Thoracic aorta (tissue), 2 donors: ENCODE data around the gene LEPROT. TPM values are rescaled to one million over a fixed set of nuclear protein-coding genes. Genes with fewer than 3 reads are reported as not detected.

Experiments
- ATAC-seq: fragments of 150-250 bp; one replicate; pipeline ENCODE4 v1.8.0; 2017; ENCODE audit warnings: low read depth; ENCODE audit not compliant: insufficient number of reproducible peaks, low FRiP score
- DNase-seq: peaks from one replicate; pipeline ENCODE4 v3.0.0-alpha.2; 2020; ENCODE audit warnings: low spot score
- H3K27ac ChIP-seq, 2 donors: fragments of 200-600 bp; sonication (generic); 1 replicate in 1 of 2; 2 replicates in 1 of 2; pipeline ENCODE4 v1.5.1; 2016; ENCODE audit warnings: mild to moderate bottlenecking in 2 of 2, moderate library complexity in 2 of 2
- H3K27me3 ChIP-seq: fragments of 200-600 bp; sonication (generic); replicated peaks from 2 replicates; pipeline ENCODE4 v1.6.0; 2016; ENCODE audit warnings: mild to moderate bottlenecking; ENCODE audit not compliant: insufficient read depth
- H3K36me3 ChIP-seq: fragments of 200-600 bp; sonication (generic); one replicate; pipeline ENCODE4 v1.5.1; 2016
- H3K4me1 ChIP-seq, 2 donors: fragments of 200-600 bp; sonication (generic); 1 replicate in 1 of 2; 2 replicates in 1 of 2; pipeline versions ENCODE4 v1.5.1 to v1.6.0; 2016; ENCODE audit warnings: low read depth in 2 of 2, mild to moderate bottlenecking in 1 of 2; ENCODE audit not compliant: control insufficient read depth in 1 of 2
- H3K4me3 ChIP-seq: fragments of 200-600 bp; sonication (generic); 2 replicates; pipeline ENCODE4 v1.5.1; 2016; ENCODE audit warnings: mild to moderate bottlenecking
- H3K9me3 ChIP-seq: fragments of 200-600 bp; sonication (generic); 2 replicates; pipeline ENCODE4 v1.5.1; 2016
- CTCF ChIP-seq: fragments of 200-600 bp; sonication (generic); IDR thresholded peaks from one replicate; pipeline ENCODE4 v1.5.1; 2019; ENCODE audit warnings: antibody characterized with exemption
- total RNA-seq, 2 donors: library from RNA; depleted of rRNA; stranded (reverse); fragments of >200 nt; gene quantifications; one replicate each; pipeline versions ENCODE4 v1.1.0 to v1.2.3, GENCODE V29; 2016

LEPROT gene
- total RNA-seq, 2 donors from 2014 or later, result 79.5 to 82.9 TPM

GRCh38 chr1:65393928-65394327 is 26.5 kb upstream of the LEPROT start:
- H3K27me3 ChIP-seq, result no peaks in the 10 kb centered on the region
- H3K36me3 ChIP-seq, result no peaks in the 10 kb centered on the region
- H3K4me3 ChIP-seq, result no peak overlapping the region
- ATAC-seq (no peak), DNase-seq (no peak)
- no peaks in the 10 kb centered on the region for H3K9me3 ChIP-seq
- H3K4me1 ChIP-seq, result no peaks in the 10 kb centered on the region
- H3K27ac ChIP-seq, result no peak overlapping the region
- no peak for TF ChIP-seq CTCF

GRCh38 chr1:65395887-65396612 is 24.4 kb upstream of the LEPROT start:
- no peak for TF ChIP-seq CTCF
- no peak for DNase-seq
- H3K4me3 ChIP-seq, result no peak overlapping the region
- no peak for ATAC-seq
- H3K36me3 ChIP-seq, result no peaks in the 10 kb centered on the region
- no peaks in the 10 kb centered on the region for H3K9me3 ChIP-seq
- H3K4me1 ChIP-seq, result no peaks in the 10 kb centered on the region
- H3K27me3 ChIP-seq, result no peaks in the 10 kb centered on the region
- no peak overlapping the region for H3K27ac ChIP-seq

- Histone ChIP-seq H3K36me3 (no peaks in the 10 kb centered on the region), H3K9me3 (no peaks in the 10 kb centered on the region), H3K4me3 (no peak overlapping the region), H3K27me3 (no peaks in the 10 kb centered on the region), H3K4me1 (no peaks in the 10 kb centered on the region), H3K27ac (no peak overlapping the region)
- ATAC-seq (no peak), DNase-seq (no peak)
- no peak for TF ChIP-seq CTCF
Measured at GRCh38 chr1:65398083-65398482, 22.4 kb upstream of the LEPROT start.

- no peaks in the 10 kb centered on the region for H3K36me3 ChIP-seq
- H3K9me3 ChIP-seq, result no peaks in the 10 kb centered on the region
- no peaks in the 10 kb centered on the region for H3K4me1 ChIP-seq
- no peak for TF ChIP-seq CTCF
- ATAC-seq, result no peak
- no peak overlapping the region for H3K27ac ChIP-seq
- no peak for DNase-seq
- no peaks in the 10 kb centered on the region for H3K27me3 ChIP-seq
- H3K4me3 ChIP-seq, result no peak overlapping the region
Measured at GRCh38 chr1:65399003-65399402, 21.5 kb upstream of the LEPROT start.

GRCh38 chr1:65401612-65402011 is 18.9 kb upstream of the LEPROT start:
- no peaks in the 10 kb centered on the region for H3K9me3 ChIP-seq
- no peak overlapping the region for H3K27ac ChIP-seq
- no peak for TF ChIP-seq CTCF
- H3K4me3 ChIP-seq, result no peak overlapping the region
- no peaks in the 10 kb centered on the region for H3K27me3 ChIP-seq
- H3K4me1 ChIP-seq, result no peaks in the 10 kb centered on the region
- H3K36me3 ChIP-seq, result no peaks in the 10 kb centered on the region
- ATAC-seq, result no peak
- DNase-seq, result no peak
